Activated gamma-delta T cell treated with Interleukin-2 at 50 U/mL for 16 hours (primary cell): ENCODE results near the gene TXNDC17.
"Not testable (repeated sequence)": the region's sequence is repeated elsewhere in the genome, so short reads cannot be mapped to it uniquely, and the experiment has no call there.

Experiments used
- DNase-seq: peaks from one replicate; pipeline ENCODE4 v3.0.0-alpha.2; 2020

The TXNDC17 gene

DNA sequence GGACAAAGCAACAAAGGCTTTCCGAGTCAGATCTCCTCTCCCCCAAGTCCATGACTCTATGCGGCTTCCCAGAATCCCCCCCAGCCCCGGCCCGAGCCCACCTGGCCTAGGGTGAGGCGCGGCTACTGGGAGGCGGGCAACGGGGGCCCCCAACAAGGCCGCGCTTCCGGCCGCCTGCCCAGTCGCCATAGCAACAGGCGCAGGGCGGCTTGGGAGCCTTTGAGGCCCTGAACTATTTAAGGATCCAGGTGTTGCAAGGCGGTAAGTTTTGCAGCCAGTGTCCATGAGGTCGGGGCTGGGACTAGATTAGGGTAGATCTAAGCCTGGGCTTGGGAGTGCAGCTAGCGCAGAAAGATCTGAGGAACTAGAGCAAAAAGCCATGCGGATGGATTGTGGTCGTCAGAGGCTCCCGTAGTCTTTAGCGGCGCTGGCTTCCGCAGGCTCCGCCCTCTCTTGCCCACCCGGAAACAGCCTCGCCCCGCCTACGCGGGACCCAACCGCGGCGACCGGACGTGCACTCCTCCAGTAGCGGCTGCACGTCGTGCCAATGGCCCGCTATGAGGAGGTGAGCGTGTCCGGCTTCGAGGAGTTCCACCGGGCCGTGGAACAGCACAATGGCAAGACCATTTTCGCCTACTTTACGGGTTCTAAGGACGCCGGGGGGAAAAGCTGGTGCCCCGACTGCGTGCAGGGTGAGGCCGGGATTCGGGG, at the start of gene TXNDC17, which contains the start of gene KIAA0753:
TSS of gene TXNDC17 (plus strand) at position 525 of the 711 bp plus-strand sequence. CDS start at position 548, 23 bp downstream.
TSS of gene KIAA0753 (minus strand) at position 176 of the 711 bp plus-strand sequence. CDS start 5,608 bp downstream, outside the sequence.
- peak; percentile 92 for DNase-seq

GRCh38 chr17:6591599-6592158, 49.2 kb upstream of the TXNDC17 start:
- no peak for DNase-seq

- DNase-seq: no peak
Measured at GRCh38 chr17:6592173-6592572, 48.7 kb upstream of the TXNDC17 start.

DNA sequence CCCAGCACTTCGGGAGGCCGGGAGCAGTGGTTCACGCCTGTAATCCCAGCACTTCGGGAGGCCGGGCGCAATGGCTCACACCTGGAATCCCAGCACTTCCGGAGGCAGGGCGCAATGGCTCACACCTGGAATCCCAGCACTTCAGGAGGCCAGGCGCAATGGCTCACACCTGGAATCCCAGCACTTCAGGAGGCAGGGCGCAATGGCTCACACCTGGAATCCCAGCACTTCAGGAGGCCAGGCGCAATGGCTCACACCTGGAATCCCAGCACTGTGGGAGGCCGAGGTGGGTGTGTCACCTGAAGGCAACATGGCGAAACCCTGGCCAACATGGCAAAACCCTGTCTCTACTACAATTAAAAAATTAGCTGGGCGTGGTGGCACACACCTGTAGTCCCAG, 47.5 kb upstream of the TXNDC17 start:
- not testable (repeated sequence) for DNase-seq

- no peak for DNase-seq
Measured at GRCh38 chr17:6596081-6596480, 44.8 kb upstream of the TXNDC17 start.

DNA sequence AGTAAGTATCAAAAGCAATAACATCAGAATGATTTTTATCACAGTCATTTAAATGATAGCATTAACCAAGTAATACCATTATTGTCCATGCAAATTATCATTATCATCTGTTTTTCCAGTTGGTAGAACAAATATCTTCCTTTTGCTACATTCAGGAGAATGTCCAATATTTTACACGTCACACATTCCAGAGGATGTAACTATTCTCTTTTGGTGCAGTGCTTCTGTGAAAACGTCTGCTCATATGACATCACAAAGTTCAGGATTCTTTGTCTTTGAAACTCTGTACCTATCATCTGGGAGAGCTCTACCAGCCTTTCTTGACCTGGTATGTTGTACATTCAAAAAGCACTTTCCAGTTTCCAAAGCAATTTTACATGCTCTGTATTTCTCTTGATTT, 44.3 kb upstream of the TXNDC17 start:
- no peak for DNase-seq

DNA sequence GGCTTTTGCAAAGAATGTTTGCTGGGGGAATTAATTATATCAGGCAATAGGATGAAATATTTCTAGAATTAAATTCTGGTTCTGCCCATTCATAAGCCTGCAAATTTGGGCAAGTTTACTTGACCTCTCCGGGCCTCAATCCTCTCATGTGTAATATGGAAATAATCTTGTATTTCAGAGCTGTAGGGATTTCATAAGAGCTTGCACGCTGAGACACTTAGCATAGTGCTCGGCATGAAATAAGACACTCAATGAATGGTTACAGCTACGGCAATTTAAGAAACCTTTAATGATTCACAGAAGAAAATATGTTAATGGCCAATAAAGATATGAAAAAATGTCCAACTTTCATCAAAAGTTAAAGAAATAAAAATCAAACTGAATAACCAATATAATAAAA, 43.9 kb upstream of the TXNDC17 start:
- DNase-seq: no peak

GRCh38 chr17:6597727-6598126, 43.1 kb upstream of the TXNDC17 start:
- DNase-seq: no peak

DNA sequence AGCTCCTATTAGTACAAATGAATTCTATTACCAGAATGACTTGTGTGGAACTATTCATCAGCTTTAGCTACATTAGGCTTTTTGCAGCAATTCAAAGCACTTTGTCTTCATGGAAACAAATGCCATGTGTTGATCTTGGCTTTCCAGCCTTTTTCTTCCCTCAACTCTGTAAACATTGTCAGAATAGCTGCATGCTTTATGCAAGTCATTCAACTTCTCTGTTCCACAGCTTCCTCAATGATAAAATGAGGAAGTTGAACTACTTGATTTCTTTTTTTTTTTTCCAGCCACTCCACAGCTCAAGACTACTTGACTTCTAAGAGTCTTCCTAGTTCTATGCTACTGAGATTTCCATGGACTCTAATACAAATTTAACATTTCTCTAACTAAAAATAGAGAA, 41.5 kb upstream of the TXNDC17 start:
- no peak for DNase-seq

DNA sequence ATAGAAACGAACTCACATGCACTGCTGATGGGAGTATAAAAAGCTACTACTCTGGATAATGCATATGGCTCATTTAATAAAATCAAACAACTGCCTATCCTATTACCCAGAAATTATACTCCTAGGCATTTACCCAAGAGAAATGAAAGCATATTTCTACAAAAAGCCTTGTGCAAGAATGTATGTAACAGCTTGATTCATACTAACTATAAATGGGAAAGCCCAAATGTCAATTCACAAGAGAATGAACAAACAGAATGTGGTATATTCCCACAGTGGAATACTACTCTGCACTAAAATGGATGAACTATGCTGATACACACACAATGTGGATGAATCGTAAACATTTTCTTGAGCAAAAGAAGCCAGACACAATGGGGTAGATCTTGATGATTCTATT, 38.7 kb upstream of the TXNDC17 start:
- DNase-seq: no peak

DNA sequence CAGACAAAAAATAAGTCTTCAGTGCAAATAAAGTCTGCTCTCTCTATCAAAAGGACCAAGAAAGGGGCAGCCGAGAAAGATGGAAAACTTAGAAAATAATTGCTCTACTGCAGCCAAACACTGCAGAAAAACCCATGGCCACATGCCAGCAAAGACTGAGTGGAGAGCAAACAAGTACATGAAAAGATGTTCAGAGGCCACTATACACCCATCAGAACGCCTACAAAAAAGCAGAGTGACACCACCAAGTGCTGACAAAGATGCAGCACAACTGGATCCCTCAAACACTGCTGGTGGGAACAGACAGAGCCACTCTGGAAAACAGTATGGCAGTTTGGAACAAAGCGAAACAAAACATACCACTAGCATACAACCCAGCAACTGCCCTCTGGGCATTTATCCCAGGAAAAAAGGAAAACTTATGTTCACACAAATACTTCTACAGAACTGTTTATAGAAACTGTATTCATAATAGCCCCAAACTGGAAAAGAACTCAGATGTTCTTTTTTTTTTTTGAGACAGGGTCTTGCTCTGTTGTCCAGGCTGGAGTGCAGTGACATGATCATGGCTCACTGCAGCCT, 37.0 kb upstream of the TXNDC17 start:
- no peak for DNase-seq

DNA sequence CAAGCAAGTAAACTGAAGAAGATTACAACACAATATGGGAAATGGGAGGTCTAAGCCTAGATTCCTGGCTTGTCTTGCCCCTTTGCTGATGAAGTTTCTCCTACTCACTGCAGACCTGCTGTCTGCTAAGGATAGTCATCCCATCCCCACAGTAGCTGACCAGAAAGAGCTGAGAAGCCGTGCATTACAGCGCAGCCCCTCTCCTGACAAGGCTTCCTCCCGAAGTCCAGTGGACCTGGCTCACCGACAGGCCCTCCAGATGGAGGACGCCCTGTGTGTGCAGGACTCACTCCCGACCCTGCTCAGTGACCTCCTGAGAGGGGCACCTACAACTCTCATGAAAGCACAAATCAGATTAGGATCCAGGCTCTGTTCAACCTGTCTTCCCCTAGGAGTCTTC, 35.7 kb upstream of the TXNDC17 start:
- no peak for DNase-seq

DNA sequence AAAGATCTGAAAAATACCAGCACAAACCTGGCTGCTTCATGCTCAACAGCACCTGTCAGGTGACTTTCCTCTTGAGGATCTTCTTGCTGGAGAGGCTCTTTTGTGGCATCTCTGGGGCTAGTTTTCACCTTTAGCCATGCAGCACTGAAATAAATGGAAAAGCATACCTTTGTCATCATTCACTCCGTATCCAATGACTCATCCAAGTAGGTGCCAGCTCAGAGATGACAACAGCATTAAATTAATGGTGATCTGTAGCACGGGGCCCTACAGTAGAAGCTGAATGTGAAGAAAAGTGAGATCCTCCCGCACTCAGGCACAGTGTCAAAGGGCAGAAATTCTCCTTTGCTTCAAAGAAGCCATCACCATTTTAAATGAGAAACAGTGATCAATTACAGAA, 32.5 kb upstream of the TXNDC17 start:
- no peak for DNase-seq

- no peak for DNase-seq
Measured at GRCh38 chr17:6610011-6610410, 30.8 kb upstream of the TXNDC17 start.

- no peak for DNase-seq
Measured at GRCh38 chr17:6611231-6611630, 29.6 kb upstream of the TXNDC17 start.

DNA sequence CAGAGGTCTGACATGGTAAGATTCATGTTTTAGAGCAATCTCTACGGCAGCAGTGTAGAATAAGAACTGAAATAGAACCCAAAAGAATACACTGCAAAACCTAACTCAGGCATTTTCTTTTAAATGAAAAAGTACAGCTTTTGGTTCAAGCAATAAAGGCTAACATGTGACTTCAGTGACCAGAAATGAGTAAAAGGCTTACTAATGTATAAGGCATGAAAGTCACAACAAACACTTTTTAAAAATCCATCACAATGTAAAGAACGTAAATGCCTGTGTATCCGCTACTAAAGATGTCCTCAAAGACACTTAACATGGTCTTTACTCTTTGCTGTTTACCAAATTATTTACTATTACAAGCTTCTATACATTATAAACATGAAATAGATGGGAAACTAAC, 16.9 kb upstream of the TXNDC17 start:
- no peak for DNase-seq

DNA sequence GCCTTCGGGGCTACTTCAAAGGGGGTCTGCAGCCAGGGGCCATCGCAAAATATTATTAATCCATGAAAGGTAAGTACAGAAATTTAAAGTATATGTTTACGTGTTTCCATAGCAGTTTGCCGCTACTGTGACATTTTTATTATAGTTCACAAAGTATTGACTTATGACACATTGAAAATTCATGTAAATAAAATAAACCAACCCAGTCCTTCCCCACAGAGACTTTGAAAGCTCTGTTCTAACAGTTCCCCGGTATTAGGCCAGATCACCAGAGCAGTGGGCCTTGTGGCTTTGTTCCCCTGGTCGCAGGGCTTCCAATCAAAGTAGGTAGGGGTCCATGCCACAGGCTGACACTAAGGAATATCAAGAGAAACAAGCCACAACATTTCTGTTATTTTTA, 14.2 kb upstream of the TXNDC17 start:
- DNase-seq: no peak

GRCh38 chr17:6627019-6627418, 13.8 kb upstream of the TXNDC17 start:
- no peak for DNase-seq

DNA sequence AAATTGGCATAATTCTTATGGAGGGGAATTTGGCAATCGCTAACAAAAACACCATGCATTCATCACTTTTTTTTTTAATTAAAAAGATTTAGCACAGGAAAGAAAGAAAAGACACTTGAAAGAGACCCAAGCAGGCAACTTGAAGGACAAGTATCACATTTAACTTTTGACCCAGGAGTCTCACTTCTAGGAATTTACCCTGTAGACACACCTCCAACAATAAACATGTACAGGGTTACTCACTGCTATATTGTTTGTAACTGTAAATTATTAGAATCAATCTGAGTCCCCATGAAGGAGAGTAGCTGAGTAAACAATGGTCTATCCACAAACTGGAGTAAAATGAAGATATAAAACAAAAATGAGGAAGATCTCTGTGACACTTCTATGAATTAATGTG, 10.5 kb upstream of the TXNDC17 start:
- no peak for DNase-seq

DNA sequence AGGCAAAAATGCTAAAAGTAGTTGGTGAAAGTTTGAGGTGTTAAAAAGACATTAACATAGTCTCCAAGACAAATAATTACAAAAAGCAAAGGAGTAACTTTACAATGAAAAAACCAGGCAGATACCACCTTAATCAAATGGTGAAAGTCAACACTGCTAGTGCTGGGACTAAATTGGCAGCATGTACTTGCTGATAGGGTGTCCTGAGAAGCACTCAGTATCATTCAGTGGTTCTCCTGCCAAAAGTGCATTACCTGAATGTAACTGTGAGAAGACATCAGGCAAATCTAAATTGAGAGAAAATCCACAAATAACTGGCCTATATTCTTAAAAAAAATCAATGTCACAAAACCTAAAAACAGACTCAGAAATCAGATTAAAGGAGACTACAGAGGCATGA, 8.3 kb upstream of the TXNDC17 start:
- DNase-seq: no peak

DNA sequence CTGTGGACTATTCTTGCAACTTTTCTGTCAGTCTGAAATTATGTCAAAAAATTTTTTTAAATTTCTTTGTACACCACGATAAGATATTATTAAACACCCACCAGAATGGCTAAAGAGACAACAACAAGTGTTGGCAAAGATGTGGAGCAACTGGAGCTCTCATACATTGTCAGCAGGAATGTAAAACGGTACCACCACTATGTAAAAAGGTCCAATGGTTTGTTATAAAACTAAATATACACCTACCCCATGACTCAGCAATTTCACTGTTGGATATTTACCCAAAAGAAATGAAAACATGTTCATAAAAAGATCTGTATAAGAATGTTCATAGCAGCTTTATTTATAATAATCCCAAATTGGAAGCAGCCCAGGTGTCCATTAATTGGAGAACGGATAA, 7.6 kb upstream of the TXNDC17 start:
- no peak for DNase-seq

- no peak for DNase-seq
Measured at GRCh38 chr17:6636105-6636504, 4.8 kb upstream of the TXNDC17 start.

- DNase-seq: no peak
Measured at GRCh38 chr17:6636616-6637457, 4.0 kb upstream of the TXNDC17 start.

DNA sequence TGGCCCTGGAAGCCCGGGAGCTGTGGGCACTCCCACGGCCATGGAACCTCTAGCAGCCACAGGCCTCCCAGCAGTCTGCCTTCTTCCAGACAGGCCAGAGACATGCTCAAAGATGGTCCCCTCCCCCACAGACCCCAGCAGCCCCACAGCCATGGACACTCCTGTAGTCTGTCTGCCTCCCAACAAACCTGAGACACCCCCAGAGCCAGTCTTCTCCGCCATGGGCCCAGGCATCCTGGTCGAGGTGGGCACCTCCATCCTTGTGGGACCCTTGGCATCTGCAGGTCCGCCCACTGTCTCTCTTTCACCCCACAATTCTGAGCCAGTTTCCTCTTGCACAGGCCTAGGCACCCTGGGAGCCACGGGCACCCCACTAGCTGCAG, 3.4 kb upstream of the TXNDC17 start:
- DNase-seq: no peak
